Measurements from ENCODE around the gene RNF25.

The RNF25 gene

DNA sequence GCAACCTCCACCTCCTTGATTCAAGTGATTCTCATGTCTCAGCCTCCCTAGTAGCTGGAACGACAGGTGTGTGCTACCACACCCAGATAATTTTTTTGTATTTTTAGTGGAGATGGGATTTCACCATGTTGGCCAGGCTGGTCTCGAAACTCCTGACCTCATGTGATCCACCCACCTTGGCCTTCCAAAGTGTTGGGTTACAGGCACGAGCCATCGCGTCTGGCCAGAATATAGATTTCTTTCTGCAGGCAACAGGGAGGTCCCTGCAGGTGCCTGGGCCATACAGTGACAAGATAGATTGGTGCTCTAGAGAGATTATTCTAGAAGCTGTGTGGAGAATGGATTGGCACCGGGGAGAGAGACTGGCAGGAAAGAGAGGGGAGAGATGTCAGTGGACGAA lies 50.8 kb downstream of the RNF25 start:
- DNase-seq: no peak

DNA sequence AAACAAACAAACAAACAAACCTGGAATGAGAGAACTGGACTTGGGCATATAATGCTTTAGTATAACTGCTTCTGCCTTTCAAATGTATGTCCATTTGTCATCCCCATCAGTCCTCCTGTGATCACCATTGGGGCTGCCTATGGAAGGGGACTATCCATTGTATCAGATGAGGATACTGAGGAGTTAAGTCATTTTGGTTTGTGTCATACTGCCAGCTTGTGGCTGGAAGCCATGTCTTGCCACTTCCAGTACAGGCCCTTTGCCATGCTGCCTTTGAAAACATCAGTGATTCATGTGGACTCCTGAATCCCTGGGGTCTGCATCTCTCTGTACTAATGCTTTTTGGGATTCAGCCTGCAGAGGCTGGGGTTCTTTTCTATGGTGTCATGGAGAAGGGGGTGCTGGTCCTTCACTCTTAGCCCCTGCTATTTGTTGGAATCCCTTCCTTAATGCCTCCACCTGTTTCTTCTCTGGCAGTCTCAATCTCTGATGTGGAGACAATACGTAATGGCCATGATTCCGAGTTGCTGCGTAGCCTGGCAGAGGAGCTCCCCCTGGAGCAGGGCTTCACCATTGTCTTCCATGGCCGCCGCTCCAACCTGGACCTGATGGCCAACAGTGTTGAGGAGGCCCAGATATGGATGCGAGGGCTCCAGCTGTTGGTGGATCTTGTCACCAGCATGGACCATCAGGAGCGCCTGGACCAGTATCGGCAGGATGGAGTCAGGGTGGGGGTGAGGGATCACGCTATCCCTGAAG lies 53.5 kb downstream of the RNF25 start:
- no peak for DNase-seq

DNA sequence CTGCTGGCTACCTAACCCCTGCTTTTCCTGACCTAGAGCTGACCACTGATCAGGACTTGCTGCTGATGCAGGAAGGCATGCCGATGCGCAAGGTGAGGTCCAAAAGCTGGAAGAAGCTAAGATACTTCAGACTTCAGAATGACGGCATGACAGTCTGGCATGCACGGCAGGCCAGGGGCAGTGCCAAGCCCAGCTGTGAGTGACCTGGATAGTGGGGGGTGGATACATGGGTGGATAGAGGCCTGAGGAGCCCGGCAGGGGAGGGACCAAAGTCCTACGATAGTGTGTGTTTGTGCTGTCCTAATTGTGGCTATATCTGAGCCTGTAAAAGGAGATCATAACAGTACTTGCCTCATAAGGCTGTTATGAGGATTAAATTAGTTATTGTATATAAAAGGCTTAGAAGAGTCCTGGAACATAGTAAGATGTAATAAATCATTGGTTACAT lies 55.9 kb downstream of the RNF25 start:
- no peak for DNase-seq
